ENCODE measurements around the gene TUBB4B. TPM values are rescaled to one million over a fixed set of nuclear protein-coding genes. Genes with fewer than 3 reads are reported as not detected.

Gene TUBB4B
- total and polyA plus RNA-seq, 2 donors from 2014 or later: 258 to 394 TPM

- intact Hi-C loops (cut with DNase I): no loop called here
- H3K4me3 ChIP-seq (ENCODE audit: low read length in 3 of 3): peak within 1 kb of the TSS; percentile 91 to 97 (median 94)
- TF ChIP-seq CTCF (IDR thresholded peaks at IDR 0.05; ENCODE audit: borderline replicate concordance, extremely low read depth, insufficient read depth): no peak
- H3K9ac ChIP-seq (ENCODE audit: low read length in 3 of 3): peak within 1 kb of the TSS; percentile 65 to 88 (median 78)
- no peaks in the 10 kb centered on the region for H3K27me3 ChIP-seq (ENCODE audit: control insufficient read depth, insufficient read depth, low read length)
- FAIRE-seq (no peak), DNase-seq (peak; percentile 92 to 97 (median 93))
- peaks cover 3 to 37% (median 13%) of the 10 kb centered on the region in 3 donors for H3K4me1 ChIP-seq (ENCODE audit: control insufficient read depth in 2 of 3, insufficient read depth in 2 of 3, low read depth in 1 of 3, low read length in 3 of 3)
- H3K27ac ChIP-seq (ENCODE audit: low read depth in 2 of 2, low read length in 2 of 2): peak within 1 kb of the TSS; percentile 65 to 71
- H3K36me3 ChIP-seq (ENCODE audit: control insufficient read depth in 2 of 3, insufficient read depth in 3 of 3, low read length in 3 of 3): no peaks in the 10 kb centered on the region
- H3K9me3 ChIP-seq (ENCODE audit: control insufficient read depth in 2 of 3, insufficient read depth in 1 of 3, low read length in 3 of 3): no peaks in the 10 kb centered on the region
These were observed 35.7 kb upstream of the TUBB4B start, which contains the start of the genes NDOR1 and TMEM203 for GRCh38 chr9:137205126-137206069. Gene NDOR1, plus strand, starts transcription at chr9:137205700. Its CDS starts 78 bp downstream, at chr9:137205778. Gene TMEM203, minus strand, starts transcription at chr9:137205648. Its CDS starts 234 bp downstream, at chr9:137205414.

- DNase-seq (no peak), FAIRE-seq (no peak)
- intact Hi-C loops (cut with DNase I): no loop called here
- Histone ChIP-seq H3K9me3 (ENCODE audit: control insufficient read depth in 2 of 3, insufficient read depth in 1 of 3, low read length in 3 of 3) (no peaks in the 10 kb centered on the region), H3K27ac (ENCODE audit: low read depth in 2 of 2, low read length in 2 of 2) (no peak overlapping the region), H3K4me1 (ENCODE audit: control insufficient read depth in 2 of 3, insufficient read depth in 2 of 3, low read depth in 1 of 3, low read length in 3 of 3) (peaks cover 3 to 30% (median 8%) of the 10 kb centered on the region in 3 donors), H3K36me3 (ENCODE audit: control insufficient read depth in 2 of 3, insufficient read depth in 3 of 3, low read length in 3 of 3) (no peaks in the 10 kb centered on the region), H3K27me3 (ENCODE audit: control insufficient read depth, insufficient read depth, low read length) (no peaks in the 10 kb centered on the region), H3K4me3 (ENCODE audit: low read length in 3 of 3) (peak overlapping the region; percentile 73 to 97 (median 78)), H3K9ac (ENCODE audit: low read length in 3 of 3) (peak overlapping the region in 1 of 3 donors; percentile 88)
- no peak for TF ChIP-seq CTCF (IDR thresholded peaks at IDR 0.05; ENCODE audit: borderline replicate concordance, extremely low read depth, insufficient read depth)
These were observed 34.5 kb upstream of the TUBB4B start for GRCh38 chr9:137206602-137207001.

- H3K9me3 ChIP-seq (ENCODE audit: control insufficient read depth in 2 of 3, insufficient read depth in 1 of 3, low read length in 3 of 3): no peaks in the 10 kb centered on the region
- no peaks in the 10 kb centered on the region for H3K27me3 ChIP-seq (ENCODE audit: control insufficient read depth, insufficient read depth, low read length)
- no peak overlapping the region for H3K4me3 ChIP-seq (ENCODE audit: low read length in 3 of 3)
- intact Hi-C loops (cut with DNase I): no loop called here
- H3K9ac ChIP-seq (ENCODE audit: low read length in 3 of 3): no peak overlapping the region
- DNase-seq (no peak), FAIRE-seq (no peak)
- TF ChIP-seq CTCF (IDR thresholded peaks at IDR 0.05; ENCODE audit: borderline replicate concordance, extremely low read depth, insufficient read depth): no peak
- peaks cover 0 to 5% (median 0%) of the 10 kb centered on the region in 3 donors for H3K4me1 ChIP-seq (ENCODE audit: control insufficient read depth in 2 of 3, insufficient read depth in 2 of 3, low read depth in 1 of 3, low read length in 3 of 3)
- H3K27ac ChIP-seq (ENCODE audit: low read depth in 2 of 2, low read length in 2 of 2): no peak overlapping the region
- peaks cover 0 to 2% (median 0%) of the 10 kb centered on the region in 3 donors for H3K36me3 ChIP-seq (ENCODE audit: control insufficient read depth in 2 of 3, insufficient read depth in 3 of 3, low read length in 3 of 3)
These were observed 29.6 kb upstream of the TUBB4B start for GRCh38 chr9:137211532-137211931.

Measured in kidney (tissue), 14 donors.